ENCODE data around the gene SIX4. TPM values are rescaled to one million over a fixed set of nuclear protein-coding genes. Genes with fewer than 3 reads are reported as not detected.
A peak's percentile ranks its signal among the peaks of the same experiment; 100 is the strongest.

SIX4 gene
- total RNA-seq, result 8.7 and 14.7 TPM in 2 replicates

GRCh38 chr14:60723907-60724618 lies at the start of gene SIX4:
TSS of gene SIX4 (minus strand) at chr14:60724351. CDS start at chr14:60724074, 277 bp downstream.
- TF ChIP-seq CTCF (IDR thresholded peaks at IDR 0.05; ENCODE audit: insufficient read depth, low read depth, low read length), result no peak
- peak; percentile 80 for DNase-seq (ENCODE audit: low read depth)
- peak within 1 kb of the TSS; percentile 73 for H3K4me3 ChIP-seq (ENCODE audit: low read depth, low read length)

DNA sequence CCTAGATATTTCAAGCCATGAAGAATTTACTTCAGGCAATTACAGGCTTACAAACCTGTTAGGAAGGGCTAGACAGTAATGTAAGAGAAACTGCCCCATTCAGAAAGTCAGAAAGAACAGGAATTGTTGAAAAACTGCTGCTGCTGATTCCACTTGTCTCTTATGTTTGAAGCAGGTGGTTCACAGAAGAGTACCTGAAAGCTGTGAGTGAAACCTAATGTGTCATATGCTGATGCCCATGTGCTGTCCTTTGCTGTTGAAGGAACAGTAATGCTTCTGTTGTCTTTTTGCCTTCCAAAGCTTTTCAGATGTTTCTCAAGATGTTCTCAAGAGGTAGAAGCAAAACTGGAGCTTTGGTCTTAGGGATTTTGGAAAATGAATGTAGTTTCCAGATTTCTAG lies 49.4 kb upstream of the SIX4 start:
- no peak for DNase-seq (ENCODE audit: low read depth)
- no peak for TF ChIP-seq CTCF (IDR thresholded peaks at IDR 0.05; ENCODE audit: insufficient read depth, low read depth, low read length)
- no peak overlapping the region for H3K4me3 ChIP-seq (ENCODE audit: low read depth, low read length)

- no peak overlapping the region for H3K4me3 ChIP-seq (ENCODE audit: low read depth, low read length)
- TF ChIP-seq CTCF (IDR thresholded peaks at IDR 0.05; ENCODE audit: insufficient read depth, low read depth, low read length), result no peak
- DNase-seq (ENCODE audit: low read depth), result no peak
These were observed 47.0 kb upstream of the SIX4 start for GRCh38 chr14:60771117-60771516.

DNA sequence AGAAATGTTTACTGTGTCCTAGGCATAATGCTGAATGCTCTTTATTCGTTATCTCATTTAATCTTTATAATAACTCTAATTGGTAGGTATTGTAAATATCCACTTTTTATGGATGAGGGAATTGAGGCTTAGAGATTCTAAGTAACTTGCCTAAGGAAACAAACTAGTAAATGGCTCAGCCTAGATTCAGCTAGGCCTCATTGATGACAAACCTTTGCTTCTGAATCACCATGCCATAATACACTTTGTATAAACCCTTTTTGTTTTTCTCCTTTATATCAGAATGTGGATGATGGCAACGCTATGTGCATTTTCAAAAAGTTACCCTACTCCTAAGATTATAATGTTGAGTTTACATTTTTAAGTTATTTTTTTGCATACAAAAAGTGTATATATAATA lies 44.5 kb upstream of the SIX4 start:
- no peak for TF ChIP-seq CTCF (IDR thresholded peaks at IDR 0.05; ENCODE audit: insufficient read depth, low read depth, low read length)
- H3K4me3 ChIP-seq (ENCODE audit: low read depth, low read length), result no peak overlapping the region
- DNase-seq (ENCODE audit: low read depth), result no peak

DNA sequence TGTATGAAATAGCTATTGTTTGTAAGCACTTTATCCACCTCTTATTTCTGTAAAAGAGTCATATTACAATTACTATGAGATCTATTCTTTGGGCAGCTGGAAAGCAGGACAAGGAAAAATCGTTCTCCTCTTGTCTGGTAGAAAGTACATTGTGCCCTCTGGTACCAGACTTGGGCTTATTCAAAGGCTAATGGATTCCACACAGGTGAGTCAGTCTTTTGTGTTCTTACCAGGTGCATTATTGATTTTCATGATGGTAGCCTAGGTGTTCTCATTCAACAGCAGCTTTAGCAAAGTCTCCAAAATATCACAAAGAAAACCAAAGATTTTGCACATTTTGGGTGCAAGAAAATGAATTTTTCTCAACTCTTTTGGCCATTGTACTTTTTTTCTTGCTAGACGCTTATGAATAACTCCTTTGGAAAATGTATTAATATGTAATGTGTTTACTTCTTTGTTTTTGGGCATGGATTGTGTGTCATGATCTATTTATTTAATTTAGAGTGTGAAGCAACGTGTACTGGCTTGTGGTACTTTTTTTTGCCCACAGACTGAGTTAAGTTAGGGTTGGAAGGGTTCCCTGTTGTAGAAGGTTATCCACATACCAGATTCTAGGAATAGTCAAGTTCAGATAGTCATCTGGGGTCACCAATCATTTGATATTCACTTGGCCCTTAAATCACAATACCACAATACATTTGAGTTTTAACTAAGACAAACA lies 36.7 kb upstream of the SIX4 start:
- no peak overlapping the region for H3K4me3 ChIP-seq (ENCODE audit: low read depth, low read length)
- DNase-seq (ENCODE audit: low read depth), result no peak
- TF ChIP-seq CTCF (IDR thresholded peaks at IDR 0.05; ENCODE audit: insufficient read depth, low read depth, low read length), result no peak

DNA sequence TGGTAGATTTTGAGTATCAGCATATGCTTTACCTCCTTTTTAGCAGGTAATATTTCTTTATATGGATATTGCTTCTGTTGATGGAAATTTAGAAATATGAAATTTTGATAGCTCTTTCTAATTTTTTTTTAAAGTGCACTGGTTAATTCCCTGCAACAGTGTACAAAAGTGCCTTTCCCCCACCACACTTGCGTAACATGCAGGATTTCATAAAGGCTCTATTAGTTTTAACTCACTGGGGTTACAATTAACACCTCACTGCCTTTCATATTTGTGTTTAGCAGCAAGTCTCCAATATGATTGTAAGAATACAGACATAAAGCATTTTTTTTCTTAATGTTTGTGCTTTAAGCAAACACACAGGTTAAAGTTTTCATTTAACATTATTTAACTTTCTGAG lies 36.1 kb upstream of the SIX4 start:
- peak; percentile 14 for DNase-seq (ENCODE audit: low read depth)
- H3K4me3 ChIP-seq (ENCODE audit: low read depth, low read length), result no peak overlapping the region
- TF ChIP-seq CTCF (IDR thresholded peaks at IDR 0.05; ENCODE audit: insufficient read depth, low read depth, low read length), result no peak

All from fibroblast of villous mesenchyme (primary cell).